Tongue (tissue), 2 donors: ENCODE data around the gene DNAH11. TPM values are rescaled to one million over a fixed set of nuclear protein-coding genes. Genes with fewer than 3 reads are reported as not detected.
"Not testable (repeated sequence)": the region's sequence is repeated elsewhere in the genome, so short reads cannot be mapped to it uniquely, and the experiment has no call there.

ENCODE experiments used
- DNase-seq: peaks from one replicate; pipeline ENCODE4 v3.0.0-alpha.2; 2015
- total RNA-seq: library from RNA; depleted of rRNA; stranded (reverse); fragments of >200 nt; gene quantifications from one replicate; pipeline ENCODE4 v1.2.3, GENCODE V29; 2014

Gene DNAH11
- total RNA-seq, 1 donor from 2014 or later = 1.8 TPM

DNA sequence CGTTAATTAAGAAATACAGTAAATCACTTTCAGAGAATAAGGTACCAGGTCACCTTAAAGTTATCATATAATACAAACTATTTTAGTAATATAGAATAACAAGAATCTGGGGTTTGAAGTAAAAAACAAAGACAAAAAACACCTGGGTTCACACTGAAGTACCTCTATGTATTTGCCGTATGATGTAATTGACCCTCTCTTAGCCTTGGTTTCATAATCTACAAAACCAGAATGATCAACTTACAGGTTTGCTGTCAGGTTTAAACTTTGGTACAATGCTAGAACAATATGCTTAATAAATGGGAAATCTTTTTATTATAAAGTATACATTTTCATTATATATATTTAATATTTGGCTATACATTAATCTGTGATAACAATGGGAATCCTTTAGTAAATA lies 344.5 kb downstream of the DNAH11 start:
- no peak for DNase-seq

DNA sequence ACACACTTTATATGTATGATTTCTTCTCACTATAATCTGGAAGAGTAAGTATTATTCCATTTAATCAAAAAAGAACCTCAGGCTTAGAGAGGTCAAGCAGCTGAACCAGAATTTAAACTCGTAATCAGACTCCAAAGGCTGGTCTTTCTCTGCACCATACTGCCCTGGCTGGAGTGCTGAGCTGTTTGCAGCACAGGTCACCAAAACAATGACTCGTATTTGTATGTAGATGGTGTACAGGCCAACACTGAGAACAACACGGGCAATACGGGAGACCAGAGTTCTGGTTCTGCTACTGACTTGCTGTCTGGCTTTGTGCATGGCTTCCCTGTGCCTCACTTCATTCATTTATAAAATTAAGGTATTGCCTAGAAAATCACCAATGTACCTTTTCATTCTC lies 344.9 kb downstream of the DNAH11 start:
- DNase-seq = no peak

DNA sequence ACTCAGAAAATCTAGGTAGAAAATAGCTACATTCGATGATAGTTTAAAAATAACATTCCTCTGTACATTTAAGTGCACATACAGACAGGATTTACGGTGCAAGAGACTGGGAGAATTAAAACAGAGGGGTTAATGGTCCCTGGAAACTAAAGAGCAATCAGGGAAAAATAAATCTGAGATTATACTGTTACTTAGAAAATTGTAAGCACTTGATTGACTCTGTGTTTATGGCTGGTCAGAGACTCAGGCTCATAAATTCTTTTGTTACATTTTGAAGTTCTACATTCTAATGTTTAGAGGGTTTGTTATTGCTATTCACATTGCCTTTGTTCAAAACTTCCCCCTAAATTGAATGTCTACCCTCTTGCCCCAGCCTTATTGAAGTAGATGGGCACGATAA lies 348.5 kb downstream of the DNAH11 start:
- no peak for DNase-seq

DNA sequence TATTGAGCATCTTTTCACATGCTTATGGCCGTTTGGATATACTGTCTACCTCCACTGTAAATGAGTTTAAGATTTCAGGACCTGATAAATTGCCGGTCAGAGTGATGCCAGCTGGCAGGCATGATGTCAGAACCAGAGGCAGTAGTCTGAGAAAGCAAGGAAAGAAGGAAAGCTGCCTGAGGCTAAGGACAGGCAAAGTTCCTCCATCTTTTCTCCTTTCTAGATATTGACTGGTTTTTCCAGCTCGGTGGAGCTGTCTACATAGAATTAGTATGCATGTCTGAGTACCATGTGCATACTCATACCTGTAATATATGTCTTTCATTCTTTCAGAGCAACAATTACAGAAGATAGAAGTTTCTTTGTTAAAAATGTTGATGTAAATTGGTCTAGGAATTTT lies 350.6 kb downstream of the DNAH11 start:
- no peak for DNase-seq

DNA sequence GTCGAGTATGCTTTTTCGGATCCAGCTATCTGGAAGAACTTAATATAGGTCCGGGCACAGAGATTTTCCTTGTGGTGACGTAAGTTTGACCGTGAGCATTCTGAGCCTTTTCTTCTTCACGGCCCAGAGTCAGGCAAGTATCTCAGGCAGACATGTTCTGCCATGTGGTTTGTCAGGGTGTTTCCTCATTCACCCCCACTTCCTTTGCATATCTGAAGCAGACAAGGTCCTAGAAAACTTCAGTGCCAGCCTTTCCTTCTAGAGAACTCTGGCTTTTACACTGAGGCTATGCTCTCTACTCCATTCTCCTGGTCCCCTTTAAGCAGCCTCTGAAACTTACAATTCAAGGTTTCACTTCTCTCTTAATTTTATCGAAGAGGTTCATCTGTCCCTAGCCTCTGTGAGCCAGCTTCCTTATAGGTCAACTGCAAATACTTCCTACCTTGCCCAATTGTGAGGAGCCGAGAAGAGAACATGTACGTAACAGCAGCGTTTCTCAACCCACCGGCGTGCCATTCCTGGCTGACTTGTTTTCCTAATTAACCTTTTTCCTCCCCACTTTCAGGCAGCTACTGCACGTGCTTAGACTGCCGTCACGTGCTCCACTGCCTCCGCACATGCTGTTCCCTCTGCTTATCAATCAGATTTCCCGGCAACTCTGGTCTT lies 355.6 kb downstream of the DNAH11 start:
- DNase-seq = no peak

DNA sequence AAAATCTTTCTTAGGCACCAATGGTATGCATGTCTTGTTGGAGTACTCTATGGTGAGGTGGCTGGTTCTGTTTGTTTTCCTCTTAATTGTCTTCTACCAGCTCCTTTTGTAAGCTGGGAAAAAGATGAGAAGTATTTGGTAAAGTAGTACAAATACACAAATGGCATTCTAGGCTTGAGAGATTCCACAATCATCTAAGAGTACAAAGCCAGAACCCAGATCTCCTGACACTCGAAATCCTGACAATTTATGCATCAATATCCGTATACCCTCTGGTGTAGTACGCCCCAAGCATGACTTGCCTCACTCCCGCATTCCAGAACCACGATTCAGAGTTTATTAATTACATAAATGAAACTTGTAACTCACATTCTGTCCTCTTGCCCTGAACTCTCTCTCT lies 359.4 kb downstream of the DNAH11 start:
- DNase-seq = no peak

DNA sequence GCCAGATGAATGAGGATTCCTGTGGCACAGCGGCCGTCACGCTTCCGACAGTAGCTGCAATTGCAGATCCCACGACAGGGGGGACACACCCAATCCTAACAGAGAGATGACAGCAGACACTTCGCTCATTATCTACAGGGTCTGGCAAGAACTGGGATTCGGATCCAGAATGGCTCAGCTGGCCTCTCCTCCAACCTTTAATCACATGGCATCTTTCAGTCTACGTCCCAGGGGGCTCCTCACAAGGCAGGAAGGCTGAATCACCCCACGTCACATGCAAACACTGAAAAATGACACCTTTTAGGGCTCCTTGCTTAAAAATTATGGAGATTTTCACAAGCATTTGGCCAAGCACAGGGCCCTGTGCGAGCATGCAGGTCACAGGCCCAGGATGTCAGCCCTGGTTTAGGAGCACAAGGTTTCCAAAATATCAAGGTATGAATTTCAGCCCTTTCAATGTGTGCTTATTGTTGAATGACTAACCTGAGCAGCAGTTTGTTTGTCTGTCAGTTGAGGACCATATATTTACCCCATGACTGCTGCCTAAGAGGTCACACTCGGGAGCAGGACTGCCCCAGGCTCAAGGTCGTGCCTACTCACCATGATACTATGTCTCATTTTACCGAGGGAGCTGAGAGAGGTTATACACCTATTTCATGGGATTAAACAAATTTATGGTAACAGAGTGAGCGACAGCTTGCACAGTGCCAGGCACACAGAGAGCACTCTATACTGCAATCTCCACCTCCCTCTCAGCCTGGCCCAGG lies 360.4 kb downstream of the DNAH11 start:
- no peak for DNase-seq

DNA sequence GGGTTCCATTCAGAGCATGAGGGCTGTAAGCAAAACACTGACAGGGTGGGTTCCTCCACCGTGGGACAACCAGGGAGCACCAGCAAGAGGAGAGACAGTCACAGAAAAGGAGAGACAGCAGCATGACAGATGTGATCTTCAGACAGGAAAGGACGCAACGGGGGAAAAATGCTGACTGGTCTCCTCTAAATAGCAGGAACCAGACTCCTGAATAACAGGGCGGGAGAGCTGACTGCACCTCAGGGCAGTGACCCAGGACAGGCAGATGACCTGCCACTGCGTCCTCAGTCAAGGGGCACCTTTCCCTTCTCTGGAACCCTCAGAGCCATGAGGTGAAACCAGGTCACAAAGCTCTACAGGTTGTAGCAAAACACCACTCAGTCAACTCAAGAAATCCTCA lies 365.9 kb downstream of the DNAH11 start:
- no peak for DNase-seq

DNA sequence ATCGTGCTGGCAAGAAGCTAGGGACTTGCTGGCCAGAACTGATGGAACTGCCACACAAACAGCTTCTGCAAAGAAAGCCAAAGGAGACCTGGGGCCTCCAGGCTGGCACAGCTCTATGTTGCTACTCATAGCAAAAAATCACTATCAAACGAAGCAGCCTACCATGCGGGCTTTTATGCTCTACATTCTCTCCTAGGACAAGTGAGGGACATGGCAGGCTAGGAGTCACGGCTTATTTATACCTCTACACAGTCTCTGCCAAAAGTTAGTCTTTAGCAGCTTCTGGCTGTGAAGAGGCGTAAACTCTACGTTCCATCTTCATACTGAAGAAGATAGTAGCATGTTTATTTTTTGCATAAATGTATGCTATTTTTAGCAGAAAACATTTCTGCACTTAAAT lies 367.4 kb downstream of the DNAH11 start:
- DNase-seq = no peak

DNA sequence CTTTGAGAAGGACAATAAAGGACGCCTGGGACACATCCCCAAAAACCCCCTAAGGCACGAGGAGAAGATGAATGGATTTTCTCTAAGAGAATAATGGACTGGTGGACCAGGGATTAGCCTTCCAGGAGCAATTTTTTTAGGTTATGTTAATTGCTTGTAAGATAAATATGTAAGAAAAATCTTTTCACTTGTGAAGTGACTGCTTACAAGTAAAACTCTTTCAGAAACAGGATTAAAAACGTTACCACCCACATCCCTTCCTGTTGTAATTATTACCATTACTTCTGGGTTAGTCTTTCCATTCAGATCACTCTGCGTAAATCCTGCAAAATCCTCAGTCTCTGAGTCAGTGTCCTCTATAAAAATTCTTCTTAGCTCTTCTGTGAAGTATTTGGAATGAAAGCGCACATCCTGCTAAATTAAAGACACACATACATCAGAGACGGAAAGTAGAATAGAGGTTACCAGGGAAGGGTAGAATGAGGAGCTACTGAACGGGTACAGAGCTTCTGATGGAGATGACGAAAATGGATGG lies 368.6 kb downstream of the DNAH11 start:
- no peak for DNase-seq

DNA sequence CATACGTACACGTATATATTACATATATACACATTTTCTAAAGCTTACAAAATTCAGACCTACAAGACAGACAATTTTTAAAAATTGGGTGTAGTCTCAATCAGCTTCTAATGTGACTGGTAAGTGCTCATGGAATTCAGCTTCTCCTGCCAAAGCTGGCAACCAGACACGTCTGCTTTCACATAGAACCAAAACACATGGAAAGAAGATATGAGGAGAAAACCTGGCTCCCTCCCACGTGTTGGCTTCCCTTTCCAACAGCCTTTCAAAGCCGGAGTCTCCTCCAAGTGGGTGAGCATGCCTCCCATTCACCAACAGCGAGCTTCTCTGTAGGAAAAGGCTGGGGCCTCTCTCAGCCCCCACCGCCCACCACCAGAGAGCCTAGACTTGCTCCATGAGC lies 369.5 kb downstream of the DNAH11 start:
- peak; percentile 68 for DNase-seq

DNA sequence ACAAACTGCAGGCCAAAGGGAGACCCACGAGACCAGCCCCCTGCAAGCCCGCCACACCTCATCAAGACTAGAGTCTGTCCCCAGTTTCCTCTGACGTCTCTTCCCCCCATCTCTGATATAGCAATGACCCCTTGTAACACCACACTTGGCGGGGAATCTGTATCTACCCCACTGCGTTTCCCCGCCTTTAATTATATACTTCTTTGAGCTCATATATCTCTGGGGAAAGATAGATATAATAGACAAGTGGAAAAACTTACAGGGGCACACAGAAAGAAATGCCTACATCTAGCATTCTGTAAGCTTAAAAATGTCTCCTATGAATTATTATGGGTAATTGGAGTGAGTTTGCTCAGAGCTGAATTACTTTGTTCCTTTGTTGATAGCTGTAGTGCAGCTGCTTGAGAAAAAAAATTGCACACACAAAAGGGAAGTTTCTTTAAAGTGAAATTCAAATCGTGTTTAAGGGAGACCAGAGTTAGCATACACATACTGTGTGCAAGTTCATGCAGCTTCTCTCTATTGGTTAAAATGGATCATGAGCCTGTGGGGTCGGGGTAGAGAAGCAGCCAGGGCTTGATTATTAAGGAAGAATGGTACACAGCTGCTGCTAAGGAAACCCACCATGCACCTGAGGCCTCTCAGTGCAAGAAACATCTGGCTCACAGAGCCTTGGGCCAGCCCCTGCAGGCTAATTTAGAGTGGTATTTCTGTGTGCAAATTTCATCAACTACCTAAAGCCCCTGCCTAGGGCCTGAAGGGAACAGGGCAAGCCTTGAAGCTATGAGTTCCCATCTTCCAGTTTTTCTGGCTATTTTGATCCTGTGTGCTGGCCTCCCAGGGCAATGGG lies 370.3 kb downstream of the DNAH11 start:
- DNase-seq = peak; percentile 11

DNA sequence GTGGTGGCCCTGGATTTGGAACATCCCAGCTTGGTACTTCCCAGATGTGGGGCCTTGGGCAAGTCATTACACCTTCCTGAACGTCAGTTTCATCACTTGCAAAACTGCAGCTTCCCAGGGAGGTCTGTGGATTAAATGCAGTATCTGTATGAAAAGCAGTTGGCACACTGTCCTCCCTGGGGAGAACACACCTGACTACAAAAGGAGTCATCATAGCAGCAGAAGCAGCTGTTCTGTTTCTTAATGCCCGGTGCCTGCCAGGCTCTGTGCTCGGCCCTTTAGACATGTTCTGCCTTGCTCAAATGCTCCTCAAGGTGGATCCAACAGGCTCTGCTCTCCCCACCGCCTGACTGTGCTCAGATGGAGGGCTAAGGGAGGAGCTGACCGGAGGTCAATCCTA lies 371.8 kb downstream of the DNAH11 start:
- no peak for DNase-seq

DNA sequence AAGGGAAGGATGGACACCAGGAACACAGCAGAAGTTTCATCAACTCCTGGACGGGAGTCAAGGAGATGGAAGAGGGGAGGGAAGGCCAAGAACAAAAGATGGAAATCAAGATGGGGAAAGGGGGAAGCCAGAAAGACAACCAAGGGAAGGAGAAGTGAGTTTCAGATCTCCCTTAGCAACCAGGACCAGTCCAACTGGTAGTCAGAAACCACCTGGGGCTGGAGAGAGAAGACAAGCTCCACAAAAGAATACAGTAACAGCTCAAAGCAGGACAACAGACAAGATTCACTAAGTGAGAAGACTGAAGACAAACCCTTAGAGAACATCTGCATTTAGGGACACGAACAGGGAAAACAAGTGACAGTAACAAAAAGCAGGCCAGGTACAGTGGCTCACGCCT lies 372.3 kb downstream of the DNAH11 start:
- DNase-seq = no peak

DNA sequence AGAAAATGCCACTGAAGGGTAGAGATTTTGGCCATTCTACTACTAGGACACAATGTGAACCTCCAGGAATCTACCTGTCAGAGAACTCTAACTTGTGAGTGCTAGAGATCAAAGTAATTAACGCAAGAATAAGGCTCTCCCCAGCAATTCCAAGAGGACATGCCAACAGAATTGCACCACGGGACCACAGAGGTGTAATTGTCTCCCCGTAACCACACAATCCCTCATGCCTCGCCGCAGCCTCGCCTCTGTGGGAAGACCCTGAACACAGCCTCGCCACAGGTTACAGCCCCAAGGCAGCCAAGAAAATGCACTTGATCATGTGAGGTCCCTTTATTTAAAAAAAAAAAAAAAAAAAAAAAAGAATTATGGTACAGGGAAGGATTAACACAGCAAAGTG lies 373.3 kb downstream of the DNAH11 start:
- DNase-seq = no peak

DNA sequence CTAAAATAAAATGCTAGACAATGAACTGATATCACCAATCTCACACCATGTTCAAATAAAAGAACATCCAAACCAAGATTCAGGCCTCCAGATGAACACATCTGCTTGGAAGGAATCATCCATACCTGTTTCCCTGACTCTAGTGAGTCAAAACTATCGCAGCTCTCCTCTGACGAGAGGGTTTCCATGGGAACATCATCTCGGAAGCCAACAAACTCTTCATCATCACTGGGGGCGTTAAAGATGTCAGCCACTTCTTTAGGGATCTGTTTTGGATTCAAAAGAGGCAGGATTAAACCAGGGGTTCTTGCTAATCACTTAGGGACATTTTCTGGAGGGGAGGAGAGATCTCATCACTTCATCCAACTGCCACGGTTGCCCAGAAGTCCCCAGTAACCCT lies 373.8 kb downstream of the DNAH11 start:
- DNase-seq = no peak

DNA sequence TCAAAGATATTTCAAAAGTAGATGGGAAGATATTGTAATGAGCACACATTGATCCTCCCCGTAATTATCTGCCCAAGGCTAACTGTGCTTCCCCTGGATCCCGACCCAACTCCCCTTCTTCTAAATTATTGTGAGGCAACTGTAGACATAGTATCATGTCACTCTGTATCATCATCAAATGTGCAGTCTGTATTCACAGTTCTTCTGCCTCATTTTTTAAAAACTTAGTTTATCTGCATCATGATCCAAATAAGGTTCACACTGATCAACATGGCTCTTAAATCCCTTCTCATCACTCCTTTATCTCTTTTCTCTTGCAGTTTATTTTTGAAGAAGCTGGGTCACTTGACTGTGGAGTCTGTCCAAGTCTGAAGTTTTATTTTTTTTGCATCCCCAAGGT lies 375.4 kb downstream of the DNAH11 start:
- DNase-seq = no peak

DNA sequence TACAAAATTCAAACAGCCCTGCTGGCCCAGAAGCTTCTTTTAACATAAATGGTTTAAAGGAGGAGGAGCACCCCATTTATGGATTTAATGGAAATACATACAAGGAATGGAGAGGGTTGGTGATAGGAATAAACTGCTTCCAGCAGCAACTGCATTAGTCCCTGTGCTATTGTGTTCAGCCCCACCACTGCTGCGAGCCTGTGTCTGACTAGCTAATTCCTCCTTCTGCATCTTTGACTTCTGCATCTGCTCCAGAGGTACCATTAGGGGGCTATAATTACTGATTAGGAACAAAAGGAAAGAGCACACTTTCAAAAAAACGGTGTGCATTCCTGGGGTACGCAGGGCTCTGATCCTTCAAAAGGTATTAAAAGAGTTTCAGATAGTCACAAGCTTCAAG lies 378.1 kb downstream of the DNAH11 start:
- DNase-seq = no peak

DNA sequence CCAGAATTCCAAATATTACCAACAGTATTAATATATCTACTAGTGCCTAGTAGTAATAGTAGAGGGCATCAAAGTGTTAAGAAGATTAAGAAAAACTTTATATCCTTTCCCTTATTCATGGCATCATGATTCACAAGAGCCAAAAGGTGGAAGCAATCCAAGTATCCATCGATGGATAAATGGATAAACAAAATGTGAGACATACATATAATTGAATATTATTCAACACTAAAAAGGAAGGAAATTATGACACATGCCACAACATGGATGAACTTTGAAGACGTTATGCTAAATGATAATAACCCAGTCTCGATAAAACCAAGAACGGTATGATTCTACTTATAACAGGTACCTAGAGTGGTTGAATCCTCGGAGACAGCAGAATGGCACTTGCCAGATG lies 379.8 kb downstream of the DNAH11 start:
- DNase-seq = no peak

DNA sequence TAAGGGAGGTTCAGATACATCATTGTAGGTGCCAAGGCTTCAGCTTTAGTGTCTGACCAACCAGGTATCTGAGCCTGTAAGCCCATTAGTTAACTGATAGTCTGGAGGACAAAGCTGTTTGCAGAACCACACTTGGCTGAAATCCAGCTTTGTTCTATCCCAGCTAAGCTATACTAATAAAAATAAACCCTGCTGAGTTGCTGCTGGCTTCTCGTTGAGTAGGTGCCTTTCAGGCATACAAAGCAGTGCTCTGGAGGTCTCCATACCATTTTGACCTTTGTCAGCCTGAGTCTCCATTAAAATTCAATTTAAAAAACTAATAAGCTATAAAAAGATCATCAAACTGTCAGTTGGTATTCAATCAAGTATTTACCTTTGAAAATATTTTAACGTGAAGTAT lies 380.8 kb downstream of the DNAH11 start:
- peak; percentile 28 for DNase-seq

DNA sequence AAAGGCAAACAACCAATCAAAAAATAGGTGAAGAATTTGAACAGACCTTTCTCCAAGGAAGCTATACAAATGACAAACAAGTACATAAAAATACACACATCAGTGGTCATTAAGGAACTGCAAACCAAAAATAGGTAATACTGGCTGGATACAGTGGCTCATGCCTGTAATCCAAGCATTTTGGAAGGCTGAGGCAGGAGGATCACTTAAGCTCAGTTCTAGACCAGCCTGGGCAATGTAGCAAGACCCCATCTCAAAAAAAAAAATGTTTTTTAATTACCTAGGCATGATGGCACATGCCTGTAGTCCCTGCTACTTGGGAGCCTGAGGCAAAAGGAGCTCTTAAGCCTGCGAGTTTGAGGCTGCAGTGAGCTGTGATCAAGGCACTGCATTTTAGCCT lies 383.6 kb downstream of the DNAH11 start:
- no peak for DNase-seq

DNA sequence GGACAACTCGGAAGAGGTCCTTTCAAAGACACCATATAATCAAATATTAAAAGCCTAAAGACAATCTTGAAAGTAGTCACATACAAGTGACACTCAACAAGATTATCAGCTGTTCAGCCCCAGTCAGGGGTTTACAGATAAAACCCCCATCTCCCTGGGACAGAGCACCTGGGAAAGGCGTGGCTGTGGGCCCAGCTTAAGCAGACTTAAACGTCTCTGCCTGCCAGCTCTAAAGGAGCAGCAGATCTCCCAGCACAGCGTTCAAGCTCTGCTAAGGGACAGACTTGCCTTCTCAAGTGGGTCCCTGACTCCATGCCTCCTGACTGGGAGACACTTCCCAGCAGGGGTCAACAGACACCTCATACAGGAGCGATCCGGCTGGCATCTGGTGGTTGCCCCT lies 384.9 kb downstream of the DNAH11 start:
- DNase-seq = no peak

DNA sequence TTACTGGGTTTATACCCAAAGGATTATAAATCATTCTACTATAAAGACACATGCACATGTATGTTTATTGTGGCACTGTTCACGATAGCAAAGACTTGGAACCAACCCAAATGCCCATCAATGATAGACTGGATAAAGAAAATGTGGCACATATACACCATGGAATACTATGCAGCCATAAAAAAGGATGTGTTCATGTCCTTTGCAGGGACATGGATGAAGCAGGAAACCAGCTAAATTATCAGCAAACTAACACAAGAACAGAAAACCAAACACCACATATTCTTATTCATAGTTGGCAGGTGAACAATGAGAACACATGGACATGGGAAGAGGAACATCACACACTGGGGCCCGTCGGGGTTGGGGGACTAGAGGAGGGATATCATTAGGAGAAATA lies 390.5 kb downstream of the DNAH11 start:
- not testable (repeated sequence) for DNase-seq
